ENCODE measurements around the gene SLC25A21. TPM values are rescaled to one million over a fixed set of nuclear protein-coding genes. Genes with fewer than 3 reads are reported as not detected.

Gene SLC25A21
- total RNA-seq, 1 experiment from 2014 or later, result 7.1 TPM

DNA sequence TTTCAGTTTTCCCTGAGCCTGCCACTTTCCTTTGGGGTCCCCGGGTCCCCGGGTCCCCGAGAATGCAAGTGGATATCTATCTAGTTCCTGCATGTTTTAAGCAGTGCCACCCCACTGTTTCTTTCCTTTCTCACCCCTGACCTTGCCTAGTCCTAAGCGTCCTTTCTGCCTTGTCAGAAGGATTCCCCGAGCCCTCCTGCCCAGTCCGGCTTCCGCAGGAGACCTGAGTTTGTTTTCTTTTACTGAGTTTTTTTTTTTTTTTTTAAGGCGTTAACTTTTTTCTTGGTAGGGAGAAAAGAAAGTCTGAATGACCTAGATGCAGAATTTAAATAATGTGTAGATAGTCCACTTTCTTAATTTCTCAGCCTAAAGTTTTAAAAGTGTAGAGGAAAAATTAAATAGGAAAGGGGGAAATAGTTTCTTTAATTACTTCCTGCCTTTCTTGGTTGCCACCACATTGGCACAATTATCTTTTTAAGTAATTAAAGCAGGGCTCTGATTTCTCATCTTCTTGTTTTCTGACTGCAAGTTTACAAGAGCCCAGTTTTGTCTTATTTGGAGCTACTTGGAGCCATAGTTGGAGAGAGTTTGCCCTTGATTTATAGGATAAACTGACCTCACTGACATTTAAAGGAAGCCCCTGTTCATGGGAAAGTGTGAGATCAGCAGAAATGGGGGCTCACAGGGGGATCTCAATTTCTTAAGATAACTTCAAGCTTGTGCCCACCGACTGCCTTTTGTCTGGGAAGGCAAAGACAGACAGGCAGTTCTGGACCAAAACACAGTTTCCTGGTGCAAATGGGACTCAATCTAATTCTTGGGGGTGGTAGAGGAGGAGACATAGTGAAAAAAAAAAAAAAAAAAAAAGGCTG is 507.8 kb downstream of the SLC25A21 start:
- H2AK5ac ChIP-seq (ENCODE audit: insufficient read length, low read length), result no peak overlapping the region
- peaks cover 11% of the 10 kb centered on the region for H3K23me2 ChIP-seq (ENCODE audit: insufficient read length, low read depth, low read length, poor library complexity, severe bottlenecking)
- no peak overlapping the region for H2BK12ac ChIP-seq (ENCODE audit: insufficient read length, low read depth, low read length)
- no peak overlapping the region for H4K8ac ChIP-seq (replicated peaks; ENCODE audit: insufficient read length, low read depth, low read length)
- no peak overlapping the region for H3K14ac ChIP-seq (ENCODE audit: insufficient read depth, low read length)
- no peak overlapping the region for H2BK15ac ChIP-seq (ENCODE audit: low read depth, low read length)
- no peak overlapping the region for H3K56ac ChIP-seq (ENCODE audit: insufficient read length, low read depth, low read length)
- Mint-ChIP-seq H3K9me3 (peaks cover 2 to 15% of the 10 kb centered on the region in 2 experiments; a peak in 4 of 5 replicates), H3K4me1 (peaks cover 27 to 43% of the 10 kb centered on the region in 2 experiments), H3K4me3 (peak overlapping the region in 1 of 2 experiments; percentile 78; a peak in 1 of 5 replicates), H3K36me3 (ENCODE audit: insufficient read depth in 1 of 3, low read depth in 3 of 3) (no peaks in the 10 kb centered on the region), H3K27me3 (ENCODE audit: low read depth) (peaks cover 97% of the 10 kb centered on the region), H3K27ac (no peak overlapping the region; a peak in 1 of 7 replicates)
- H2BK20ac ChIP-seq (ENCODE audit: low read depth, low read length, poor library complexity, severe bottlenecking), result no peak overlapping the region
- no peak overlapping the region for H3T11ph ChIP-seq (ENCODE audit: low read length)
- H3K4me1 ChIP-seq (ENCODE audit: insufficient read depth, low read length), result no peaks in the 10 kb centered on the region
- no peak overlapping the region for H3K27ac ChIP-seq (ENCODE audit: insufficient read length, low read depth, low read length)
- H3K9ac ChIP-seq (ENCODE audit: extremely low read depth, insufficient read length, low read length), result no peak overlapping the region
- H3K79me1 ChIP-seq (ENCODE audit: insufficient read depth, low read depth, low read length, poor library complexity, severe bottlenecking), result no peaks in the 10 kb centered on the region
- no peak overlapping the region for H3K18ac ChIP-seq (ENCODE audit: insufficient read length, low read depth, low read length)
- no peak overlapping the region for H4K5ac ChIP-seq (ENCODE audit: insufficient read length, low read depth, low read length)
- H3K4me2 ChIP-seq (ENCODE audit: insufficient read depth, insufficient read length, low read length), result peak overlapping the region; percentile 55
- no peaks in the 10 kb centered on the region for H4K20me1 ChIP-seq (ENCODE audit: control insufficient read depth, insufficient read depth, insufficient read length)
- H2BK5ac ChIP-seq (ENCODE audit: insufficient read length, low read length), result no peak overlapping the region
- no peaks in the 10 kb centered on the region for H3K79me2 ChIP-seq (ENCODE audit: insufficient read depth, low read length)
- peaks cover 79% of the 10 kb centered on the region for H3K27me3 ChIP-seq (ENCODE audit: insufficient read depth, low read length)
- H3K23ac ChIP-seq (ENCODE audit: insufficient read length, low read depth, low read length), result no peak overlapping the region
- no peak overlapping the region for H3K4ac ChIP-seq (ENCODE audit: low read depth, low read length)
- DNase-seq, result no peak
- no peak overlapping the region for H2AFZ ChIP-seq (ENCODE audit: low read length)
- no peaks in the 10 kb centered on the region for H3K9me3 ChIP-seq (ENCODE audit: control insufficient read depth, low read depth, low read length)
- no peak overlapping the region for H2BK120ac ChIP-seq (ENCODE audit: low read depth, low read length, poor library complexity, severe bottlenecking)
- no peak overlapping the region for H4K91ac ChIP-seq (ENCODE audit: insufficient read length, low read depth, low read length)
- WGBS (ENCODE audit: extremely low coverage, insufficient read length, low lambda C conversion rate), result no CpG with 5 or more reads among the region's 9 CpGs
- TF ChIP-seq, protein P1, sequence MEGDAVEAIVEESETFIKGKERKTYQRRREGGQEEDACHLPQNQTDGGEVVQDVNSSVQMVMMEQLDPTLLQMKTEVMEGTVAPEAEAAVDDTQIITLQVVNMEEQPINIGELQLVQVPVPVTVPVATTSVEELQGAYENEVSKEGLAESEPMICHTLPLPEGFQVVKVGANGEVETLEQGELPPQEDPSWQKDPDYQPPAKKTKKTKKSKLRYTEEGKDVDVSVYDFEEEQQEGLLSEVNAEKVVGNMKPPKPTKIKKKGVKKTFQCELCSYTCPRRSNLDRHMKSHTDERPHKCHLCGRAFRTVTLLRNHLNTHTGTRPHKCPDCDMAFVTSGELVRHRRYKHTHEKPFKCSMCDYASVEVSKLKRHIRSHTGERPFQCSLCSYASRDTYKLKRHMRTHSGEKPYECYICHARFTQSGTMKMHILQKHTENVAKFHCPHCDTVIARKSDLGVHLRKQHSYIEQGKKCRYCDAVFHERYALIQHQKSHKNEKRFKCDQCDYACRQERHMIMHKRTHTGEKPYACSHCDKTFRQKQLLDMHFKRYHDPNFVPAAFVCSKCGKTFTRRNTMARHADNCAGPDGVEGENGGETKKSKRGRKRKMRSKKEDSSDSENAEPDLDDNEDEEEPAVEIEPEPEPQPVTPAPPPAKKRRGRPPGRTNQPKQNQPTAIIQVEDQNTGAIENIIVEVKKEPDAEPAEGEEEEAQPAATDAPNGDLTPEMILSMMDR (conservative IDR thresholded peaks at IDR 0.05), result no peak

Data from H9 (cell line).